Spleen (tissue), 7 donors: Measurements from ENCODE around the gene NFASC.

Experiments used
- POLR2A ChIP-seq, 3 donors: fragments of 450-650 bp; IDR thresholded peaks; one replicate each; pipeline ENCODE4 v1.5.1; 2017; ENCODE audit warnings: antibody characterized with exemption in 3 of 3, mild to moderate bottlenecking in 1 of 3
- TF ChIP-seq, protein P1 (sequence below), 11 experiments: fragments of 200-600 bp in 7 of 11; fragments of 450-650 bp in 4 of 11; sonication (generic) in 4 of 11; IDR thresholded peaks in 8 of 11; conservative IDR thresholded peaks in 3 of 11; 1 replicate in 7 of 11; 2 replicates in 4 of 11; pipeline versions ENCODE4 v1.4.0 to v1.8.0; 2016 to 2021; ENCODE audit warnings: antibody characterized with exemption in 11 of 11, inconsistent platforms in 4 of 11, mild to moderate bottlenecking in 1 of 11
- donor health status: DM: no; HTN: no; CAD: no; lungs with moderate emphysema.
- donor health status: DM: no; HTN: no; CAD: no.
- donor health status: DM: no; HTN: no; CAD: no.

DNA sequence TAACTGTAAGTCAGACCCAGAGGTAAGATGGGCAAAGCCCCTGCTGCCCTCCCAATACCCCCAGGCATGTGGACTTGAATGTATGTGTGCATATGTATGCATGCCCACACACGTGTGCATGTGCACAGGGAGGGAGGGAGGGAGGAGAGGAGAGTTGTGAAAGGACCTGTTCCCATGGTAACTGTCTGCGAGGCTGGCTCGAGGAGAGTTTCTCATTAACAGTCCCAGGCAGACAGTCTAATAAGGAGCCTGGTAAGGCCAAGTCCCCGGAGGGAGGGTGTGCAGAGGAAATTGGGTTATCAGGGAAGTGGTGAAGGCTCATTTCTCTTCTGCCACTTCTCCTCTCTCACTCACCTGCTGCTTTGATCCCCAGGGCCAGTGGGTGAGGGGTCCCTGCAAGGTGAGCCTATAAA lies 74.9 kb downstream of the NFASC start:
- TF ChIP-seq, protein P1, sequence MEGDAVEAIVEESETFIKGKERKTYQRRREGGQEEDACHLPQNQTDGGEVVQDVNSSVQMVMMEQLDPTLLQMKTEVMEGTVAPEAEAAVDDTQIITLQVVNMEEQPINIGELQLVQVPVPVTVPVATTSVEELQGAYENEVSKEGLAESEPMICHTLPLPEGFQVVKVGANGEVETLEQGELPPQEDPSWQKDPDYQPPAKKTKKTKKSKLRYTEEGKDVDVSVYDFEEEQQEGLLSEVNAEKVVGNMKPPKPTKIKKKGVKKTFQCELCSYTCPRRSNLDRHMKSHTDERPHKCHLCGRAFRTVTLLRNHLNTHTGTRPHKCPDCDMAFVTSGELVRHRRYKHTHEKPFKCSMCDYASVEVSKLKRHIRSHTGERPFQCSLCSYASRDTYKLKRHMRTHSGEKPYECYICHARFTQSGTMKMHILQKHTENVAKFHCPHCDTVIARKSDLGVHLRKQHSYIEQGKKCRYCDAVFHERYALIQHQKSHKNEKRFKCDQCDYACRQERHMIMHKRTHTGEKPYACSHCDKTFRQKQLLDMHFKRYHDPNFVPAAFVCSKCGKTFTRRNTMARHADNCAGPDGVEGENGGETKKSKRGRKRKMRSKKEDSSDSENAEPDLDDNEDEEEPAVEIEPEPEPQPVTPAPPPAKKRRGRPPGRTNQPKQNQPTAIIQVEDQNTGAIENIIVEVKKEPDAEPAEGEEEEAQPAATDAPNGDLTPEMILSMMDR (IDR thresholded peaks at IDR 0.05 in 8 of 11, conservative IDR thresholded peaks at IDR 0.05 in 3 of 11): no peak
- no peak for TF ChIP-seq POLR2A (IDR thresholded peaks at IDR 0.05)
